Ishikawa (cell line): ENCODE measurements around the gene IL1B.
A peak's percentile ranks its signal among the peaks of the same experiment; 100 is the strongest.

Experiments
- CEBPB ChIP-seq: IDR thresholded peaks from 2 replicates; pipeline ENCODE4 v1.6.1; 2012
- CREB1 ChIP-seq: IDR thresholded peaks from 2 replicates; pipeline ENCODE4 v1.6.1; 2012; ENCODE audit warnings: low read depth
- EGR1 ChIP-seq: IDR thresholded peaks from 2 replicates; pipeline ENCODE4 v1.6.1; 2012
- EP300 ChIP-seq: IDR thresholded peaks from 2 replicates; pipeline ENCODE4 v1.6.1; 2012; ENCODE audit warnings: borderline replicate concordance
- FOXM1 ChIP-seq: IDR thresholded peaks from 2 replicates; pipeline ENCODE4 v1.6.1; 2012; ENCODE audit warnings: low read depth, borderline replicate concordance
- MAX ChIP-seq: IDR thresholded peaks from 2 replicates; pipeline ENCODE4 v1.6.1; 2012
- NFIC ChIP-seq: IDR thresholded peaks from 2 replicates; pipeline ENCODE4 v1.6.1; 2012
- RAD21 ChIP-seq: IDR thresholded peaks from 2 replicates; pipeline ENCODE4 v1.6.1; 2012; ENCODE audit warnings: low read depth
- REST ChIP-seq: IDR thresholded peaks from 2 replicates; pipeline ENCODE4 v1.6.1; 2012; ENCODE audit warnings: low read depth, mild to moderate bottlenecking
- TAF1 ChIP-seq: IDR thresholded peaks from 2 replicates; pipeline ENCODE4 v1.6.1; 2012; ENCODE audit warnings: low read depth, mild to moderate bottlenecking
- TCF12 ChIP-seq: IDR thresholded peaks from 2 replicates; pipeline ENCODE4 v1.6.1; 2012; ENCODE audit warnings: low read depth
- TEAD4 ChIP-seq: IDR thresholded peaks from 2 replicates; pipeline ENCODE4 v1.6.1; 2012
- USF1 ChIP-seq: IDR thresholded peaks from 2 replicates; pipeline ENCODE4 v1.6.1; 2012
- YY1 ChIP-seq: IDR thresholded peaks from 2 replicates; pipeline ENCODE4 v1.6.1; 2012; ENCODE audit warnings: low read depth
- ZBTB7A ChIP-seq: IDR thresholded peaks from 2 replicates; pipeline ENCODE4 v1.6.1; 2012; ENCODE audit warnings: low read depth

Gene IL1B

GRCh38 chr2:112850588-112850987 lies 14.0 kb upstream of the IL1B start:
- TF ChIP-seq FOXM1 (no peak), USF1 (no peak), TCF12 (no peak), EGR1 (no peak), MAX (no peak), REST (no peak), ZBTB7A (no peak), NFIC (no peak), RAD21 (no peak), CREB1 (no peak)

- TF ChIP-seq TAF1: no peak
- TF ChIP-seq EGR1: no peak
- no peak for TF ChIP-seq ZBTB7A
- TF ChIP-seq USF1: no peak
- TF ChIP-seq REST: no peak
- no peak for TF ChIP-seq NFIC
- TF ChIP-seq RAD21: no peak
- no peak for TF ChIP-seq MAX
- no peak for TF ChIP-seq TEAD4
- no peak for TF ChIP-seq TCF12
- no peak for TF ChIP-seq CEBPB
These were observed 13.4 kb upstream of the IL1B start for GRCh38 chr2:112849956-112850355.

- no peak for TF ChIP-seq NFIC
- no peak for TF ChIP-seq RAD21
- no peak for TF ChIP-seq MAX
- TF ChIP-seq ZBTB7A: no peak
- TF ChIP-seq FOXM1: no peak
These were observed 12.3 kb upstream of the IL1B start for GRCh38 chr2:112848833-112849232.

GRCh38 chr2:112846031-112846430 lies 9.5 kb upstream of the IL1B start:
- TF ChIP-seq NFIC (peak; percentile 20; the same call in 1 of the 2 replicates), TAF1 (no peak)

GRCh38 chr2:112843836-112844235 lies 7.3 kb upstream of the IL1B start:
- TF ChIP-seq TEAD4 (no peak), TAF1 (no peak), REST (no peak), TCF12 (no peak), CREB1 (no peak), FOXM1 (no peak), MAX (no peak), USF1 (no peak), ZBTB7A (no peak), YY1 (no peak), RAD21 (no peak), EP300 (no peak), NFIC (no peak), CEBPB (no peak), EGR1 (no peak)
